Measurements from ENCODE around the gene DGKI. TPM values are rescaled to one million over a fixed set of nuclear protein-coding genes. Genes with fewer than 3 reads are reported as not detected.
A peak's percentile ranks its signal among the peaks of the same experiment; 100 is the strongest.

DGKI gene
- total and polyA plus RNA-seq, 8 donors: under 0.01 to 5.1 (median 0.20) TPM; not detected in 3

- Histone ChIP-seq H3K36me3 (no peaks in the 10 kb centered on the region), H3K4me1 (peaks cover 0 to 15% (median 4%) of the 10 kb centered on the region in 4 donors), H3K9me3 (no peaks in the 10 kb centered on the region), H3K27ac (no peak overlapping the region), H3K27me3 (no peaks in the 10 kb centered on the region), H3K4me3 (no peak overlapping the region)
- no peak for DNase-seq
- TF ChIP-seq POLR2AphosphoS5 (IDR thresholded peaks at IDR 0.05): no peak
- no peak for TF ChIP-seq EP300 (IDR thresholded peaks at IDR 0.05)
- no peak for TF ChIP-seq POLR2A (IDR thresholded peaks at IDR 0.05)
- TF ChIP-seq CTCF (IDR thresholded peaks at IDR 0.05): no peak
- 80 to 84% (median 82%) methylated on average over 5 of the region's 5 CpGs for WGBS, 5 donors
- intact Hi-C loops (cut with DNase I; ENCODE audit: low total_unique reads): no loop called here
Measured at GRCh38 chr7:137587326-137587725, 259.4 kb downstream of the DGKI start.

DNA sequence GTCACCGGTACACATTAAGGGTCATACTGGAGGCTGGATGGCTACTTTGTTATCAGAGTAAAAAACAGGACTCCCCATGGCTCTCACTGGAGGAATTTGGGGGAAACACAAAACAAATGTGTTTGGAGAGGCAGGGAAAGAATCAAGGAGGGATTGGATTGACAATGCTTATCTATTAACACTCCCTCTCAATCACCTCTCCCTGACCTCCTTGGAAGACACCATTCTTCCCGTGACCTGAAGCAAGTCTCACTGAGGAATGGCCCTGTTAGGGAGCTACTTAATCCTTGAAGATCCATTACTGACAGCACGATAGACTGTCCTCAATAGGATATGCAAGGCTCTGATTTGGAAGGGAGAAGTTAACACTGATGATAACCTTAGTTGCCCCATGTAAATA, 261.2 kb downstream of the DGKI start:
- Histone ChIP-seq H3K27ac (no peak overlapping the region), H3K4me3 (no peak overlapping the region), H3K9me3 (no peaks in the 10 kb centered on the region), H3K4me1 (no peaks in the 10 kb centered on the region), H3K36me3 (no peaks in the 10 kb centered on the region), H3K27me3 (no peaks in the 10 kb centered on the region)
- intact Hi-C loops (cut with DNase I; ENCODE audit: low total_unique reads): no loop called here
- 32 to 59% (median 42%) methylated on average over 3 of the region's 3 CpGs for WGBS, 5 donors
- DNase-seq: no peak
- TF ChIP-seq POLR2AphosphoS5 (IDR thresholded peaks at IDR 0.05) (no peak), EP300 (IDR thresholded peaks at IDR 0.05) (no peak), POLR2A (IDR thresholded peaks at IDR 0.05) (no peak), CTCF (IDR thresholded peaks at IDR 0.05) (no peak)

DNA sequence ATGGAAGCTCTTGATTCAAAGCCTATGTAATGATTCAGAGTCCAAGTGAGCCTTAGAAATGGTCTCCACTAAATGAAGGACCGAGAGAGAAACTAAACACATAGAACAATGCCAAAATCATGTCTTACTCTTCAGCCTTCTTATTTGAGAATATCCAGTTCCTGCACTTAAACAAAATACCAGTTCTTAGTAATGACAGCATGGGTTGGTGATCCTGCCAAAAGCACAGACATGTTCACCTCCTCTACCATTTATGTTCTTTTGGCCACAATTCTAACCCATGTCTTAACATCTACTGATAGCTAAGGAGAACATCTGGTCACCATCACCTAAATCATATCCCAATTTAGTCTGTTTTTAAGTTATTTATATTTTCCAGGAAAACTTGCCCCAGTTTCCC, 263.6 kb downstream of the DGKI start:
- Histone ChIP-seq H3K36me3 (no peaks in the 10 kb centered on the region), H3K27ac (peak overlapping the region in 1 of 5 donors; percentile 31), H3K9me3 (no peaks in the 10 kb centered on the region), H3K4me1 (no peaks in the 10 kb centered on the region), H3K4me3 (no peak overlapping the region), H3K27me3 (no peaks in the 10 kb centered on the region)
- TF ChIP-seq CTCF (IDR thresholded peaks at IDR 0.05) (no peak), POLR2A (IDR thresholded peaks at IDR 0.05) (no peak), EP300 (IDR thresholded peaks at IDR 0.05) (no peak), POLR2AphosphoS5 (IDR thresholded peaks at IDR 0.05) (peak in 2 of 3 donors; percentile 41 to 56)
- intact Hi-C loops (cut with DNase I; ENCODE audit: low total_unique reads): no loop called here
- WGBS, 5 donors: 52 to 80% (median 61%) methylated on average over 1 of the region's 1 CpG
- DNase-seq: peak in 1 of 2 donors; percentile 87

- Histone ChIP-seq H3K9me3 (no peaks in the 10 kb centered on the region), H3K27me3 (no peaks in the 10 kb centered on the region), H3K36me3 (no peaks in the 10 kb centered on the region), H3K4me1 (no peaks in the 10 kb centered on the region), H3K27ac (no peak overlapping the region), H3K4me3 (no peak overlapping the region)
- intact Hi-C loops (cut with DNase I; ENCODE audit: low total_unique reads): no loop called here
- peak in 1 of 2 donors; percentile 42 for DNase-seq
- TF ChIP-seq CTCF (IDR thresholded peaks at IDR 0.05): no peak
- TF ChIP-seq POLR2A (IDR thresholded peaks at IDR 0.05): no peak
- WGBS, 5 donors: 59 to 76% (median 75%) methylated on average over 2 of the region's 2 CpGs
Measured at GRCh38 chr7:137579913-137580640, 266.7 kb downstream of the DGKI start.

Data from stomach (tissue), 9 donors.